NOMO-1 (cell line): ENCODE results near the gene UBXN2A.
A peak's percentile ranks its signal among the peaks of the same experiment; 100 is the strongest.
"Not testable (repeated sequence)": the region's sequence is repeated elsewhere in the genome, so short reads cannot be mapped to it uniquely, and the experiment has no call there.

Experiments used
- DNase-seq, 2 experiments: peaks; one replicate each; lab custom pipeline; 2025; ENCODE audit not compliant: unreplicated experiment in 2 of 2; lab: John Stamatoyannopoulos, UW

UBXN2A gene

DNA sequence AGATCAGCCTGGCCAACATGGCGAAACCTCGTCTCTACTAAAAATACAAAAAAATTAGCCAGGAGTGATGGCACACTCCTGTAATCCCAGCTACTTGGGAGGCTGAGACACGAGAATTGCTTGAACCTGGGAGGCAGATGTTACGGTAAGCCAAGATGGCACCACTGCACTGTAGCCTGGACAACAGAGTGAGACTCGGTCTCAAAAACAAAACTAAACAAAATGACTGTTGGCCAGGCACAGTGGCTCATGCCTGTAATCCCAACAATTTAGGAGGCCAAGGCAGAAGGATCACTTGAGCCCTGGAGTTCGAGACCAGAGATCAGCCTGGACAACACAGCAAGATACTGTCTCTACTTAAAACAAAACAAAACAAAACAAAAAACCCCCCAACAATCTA, 102.9 kb downstream of the UBXN2A start:
- DNase-seq, result not testable (repeated sequence)

DNA sequence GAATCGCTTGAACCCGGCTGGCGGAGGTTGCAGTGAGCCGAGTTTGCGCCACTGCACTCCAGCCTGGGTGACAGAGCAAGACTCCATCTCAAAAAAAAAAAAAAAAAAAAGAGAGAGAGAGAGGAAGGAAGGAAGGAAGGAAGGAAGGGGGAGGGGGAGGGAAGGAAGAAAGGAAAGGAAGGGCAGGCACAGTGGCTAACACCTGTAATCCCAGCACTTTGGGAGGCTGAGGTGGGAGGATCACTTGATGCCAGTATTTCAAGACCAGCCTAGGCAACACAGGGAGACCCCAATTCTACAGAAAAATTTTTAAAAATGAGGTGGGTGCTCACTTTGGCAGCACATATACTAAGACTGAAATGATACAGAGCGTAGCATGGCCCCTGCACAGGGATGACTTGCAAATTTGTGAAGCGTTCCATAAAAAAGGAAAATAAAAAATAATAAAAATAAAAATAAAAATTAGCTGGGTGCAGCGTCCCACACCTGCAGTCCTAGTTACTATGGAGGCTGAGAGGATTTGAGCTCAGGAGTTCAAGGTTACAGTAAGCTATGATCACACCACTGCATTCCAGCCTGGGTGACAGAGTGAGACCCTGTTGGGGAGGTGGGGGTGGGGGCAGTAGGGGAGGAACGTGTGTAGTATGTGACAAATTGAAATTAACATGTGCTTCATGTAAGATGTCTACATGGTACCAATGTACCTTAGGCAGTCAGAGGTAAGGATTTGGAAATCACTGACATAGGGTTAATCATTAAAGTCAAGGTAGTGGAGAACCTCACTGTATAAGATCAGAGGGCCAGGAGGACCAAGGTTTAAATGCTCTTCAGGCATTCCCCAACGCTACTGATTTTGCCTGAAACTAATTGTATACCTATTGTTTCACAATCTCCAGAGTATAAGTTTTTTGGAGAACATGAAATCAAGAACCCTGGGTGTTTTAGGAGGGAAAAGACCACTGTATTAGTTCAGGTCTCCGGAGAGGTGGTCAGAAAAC, 105.5 kb downstream of the UBXN2A start:
- no peak for DNase-seq

DNA sequence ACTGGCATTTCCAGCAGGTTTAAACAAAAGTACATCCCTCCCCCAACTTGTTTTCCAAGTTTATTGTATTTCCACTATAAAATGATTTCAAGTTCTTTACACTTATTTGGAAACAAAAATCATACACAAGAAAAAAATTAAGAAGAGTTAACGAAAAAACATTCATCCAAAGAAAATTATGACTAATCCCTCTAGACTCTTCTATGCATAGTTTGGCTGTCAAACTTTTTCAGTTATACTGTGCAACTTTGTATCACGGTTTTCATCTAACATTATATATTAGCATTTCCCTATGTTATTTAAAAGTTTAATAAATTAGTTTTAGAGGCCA, 106.3 kb downstream of the UBXN2A start:
- DNase-seq, result no peak

DNA sequence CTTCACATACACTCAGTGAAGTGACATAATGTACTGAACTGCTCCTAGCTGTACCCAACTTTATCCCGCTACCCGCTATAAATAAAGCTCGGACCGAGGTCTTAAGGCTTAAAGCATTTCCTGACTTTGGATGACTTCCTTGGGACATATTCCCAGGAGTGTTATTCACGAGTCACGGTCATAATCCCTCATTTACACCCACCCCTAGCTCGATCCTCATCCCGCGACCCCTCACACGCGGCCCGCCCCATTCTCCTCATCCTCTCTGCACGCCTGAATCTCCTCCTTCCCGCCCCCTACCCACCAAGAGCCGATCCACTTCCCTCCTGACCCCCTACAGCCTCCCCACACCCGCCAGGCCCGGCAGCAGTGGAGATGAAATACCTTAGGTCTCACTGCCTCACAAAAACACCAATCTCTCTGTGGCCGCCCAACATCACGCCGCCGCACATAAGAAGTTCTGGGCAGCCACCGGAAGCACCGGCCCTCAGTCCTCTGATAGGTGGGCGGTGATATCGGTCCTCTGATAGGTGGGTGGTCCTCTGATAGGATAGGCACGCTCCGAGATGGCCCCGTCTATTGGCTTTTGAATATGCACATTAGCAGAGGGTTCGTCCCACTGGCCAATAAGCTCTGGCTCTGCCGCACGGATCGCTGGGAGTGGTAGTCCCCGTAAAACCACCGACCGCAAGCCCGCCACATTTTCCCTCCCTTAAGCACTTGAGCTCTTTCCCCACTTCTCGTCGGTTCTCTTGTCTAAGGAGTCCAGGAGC, 106.9 kb downstream of the UBXN2A start, which contains the start of gene WDCP:
WDCP (minus strand) TSS at position 462 of the 773 bp plus-strand sequence. CDS start 7,897 bp downstream, outside the sequence.
- peak; percentile 97 to 99 for DNase-seq

DNA sequence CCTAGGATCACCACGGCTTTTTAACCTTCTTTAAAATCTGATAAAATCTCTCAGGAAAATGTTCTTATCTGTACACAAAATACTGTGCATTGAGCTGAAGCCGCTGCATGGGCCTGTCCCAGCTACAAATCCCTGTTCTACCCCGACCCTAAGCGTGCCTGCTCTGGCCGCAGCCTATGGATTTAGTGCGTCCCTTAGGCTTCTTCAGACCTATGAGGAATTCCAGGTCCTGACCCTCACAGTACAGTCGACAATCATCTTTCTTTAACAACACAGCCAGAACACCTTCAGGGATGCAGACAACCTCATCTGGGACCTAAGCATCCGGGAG, 107.4 kb downstream of the UBXN2A start:
- DNase-seq, result no peak

DNA sequence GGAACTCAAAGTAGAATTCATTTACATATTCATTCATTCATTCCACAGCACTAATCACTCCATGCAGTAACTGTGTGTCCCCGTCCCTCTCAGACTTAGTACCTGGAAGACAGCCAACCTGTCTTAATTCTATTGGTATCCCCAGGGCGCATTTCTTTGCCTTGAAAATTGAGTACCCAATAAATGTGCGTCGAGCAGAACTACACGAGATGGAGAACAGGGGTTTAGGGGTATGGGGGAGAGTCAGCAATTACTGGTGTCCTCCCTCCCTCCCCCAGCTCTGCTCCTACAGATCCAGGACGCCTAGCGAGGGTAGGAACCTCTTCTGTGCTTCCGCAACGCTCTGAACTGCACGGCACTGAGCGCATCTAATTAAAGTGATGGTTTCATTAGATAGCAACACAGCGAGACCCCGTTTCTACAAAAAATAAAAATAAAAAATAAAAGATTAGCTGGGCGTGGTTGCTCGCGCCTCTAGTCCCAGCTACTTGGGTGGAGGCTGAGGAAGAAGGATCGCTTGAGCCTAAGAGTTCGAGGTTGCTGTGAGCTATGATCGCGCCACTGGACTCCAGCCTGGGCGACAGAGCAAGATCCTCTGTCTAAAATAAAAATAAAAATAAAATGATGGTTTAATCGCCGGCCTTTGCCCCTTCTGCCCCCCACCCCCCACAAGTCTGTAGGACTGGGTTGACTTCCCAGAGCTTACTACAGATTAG, 108.7 kb downstream of the UBXN2A start:
- no peak for DNase-seq

DNA sequence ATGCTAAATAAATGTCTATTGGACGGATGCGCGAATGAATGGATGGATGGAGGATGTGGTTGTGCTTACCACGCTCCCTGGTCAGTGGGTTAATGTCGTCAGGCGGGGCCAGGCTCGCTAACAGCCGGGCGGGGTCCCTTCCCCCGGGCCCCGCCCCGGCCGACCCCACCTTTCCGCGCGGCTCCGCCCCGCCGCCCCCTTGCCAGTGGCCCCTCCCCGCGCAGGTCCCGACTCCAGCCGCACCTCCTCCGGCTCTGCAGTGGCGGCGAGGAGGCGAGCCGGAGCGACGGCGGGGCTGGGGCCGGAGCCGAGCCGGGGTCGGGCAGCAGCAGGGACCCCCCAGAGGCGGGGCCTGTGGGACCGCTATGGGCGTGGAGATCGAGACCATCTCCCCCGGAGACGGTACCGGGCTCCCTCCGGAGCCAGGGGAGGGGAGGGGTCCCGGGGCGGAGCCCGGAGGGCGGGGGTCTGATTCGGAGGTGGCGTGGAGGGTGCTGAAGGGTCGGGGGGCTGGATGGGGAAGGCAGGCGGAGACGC, 109.3 kb downstream of the UBXN2A start, which contains the start of gene FKBP1B:
FKBP1B (plus strand) TSS at position 257 of the 537 bp plus-strand sequence; CDS start at position 366, 109 bp downstream.
- DNase-seq, result no peak

DNA sequence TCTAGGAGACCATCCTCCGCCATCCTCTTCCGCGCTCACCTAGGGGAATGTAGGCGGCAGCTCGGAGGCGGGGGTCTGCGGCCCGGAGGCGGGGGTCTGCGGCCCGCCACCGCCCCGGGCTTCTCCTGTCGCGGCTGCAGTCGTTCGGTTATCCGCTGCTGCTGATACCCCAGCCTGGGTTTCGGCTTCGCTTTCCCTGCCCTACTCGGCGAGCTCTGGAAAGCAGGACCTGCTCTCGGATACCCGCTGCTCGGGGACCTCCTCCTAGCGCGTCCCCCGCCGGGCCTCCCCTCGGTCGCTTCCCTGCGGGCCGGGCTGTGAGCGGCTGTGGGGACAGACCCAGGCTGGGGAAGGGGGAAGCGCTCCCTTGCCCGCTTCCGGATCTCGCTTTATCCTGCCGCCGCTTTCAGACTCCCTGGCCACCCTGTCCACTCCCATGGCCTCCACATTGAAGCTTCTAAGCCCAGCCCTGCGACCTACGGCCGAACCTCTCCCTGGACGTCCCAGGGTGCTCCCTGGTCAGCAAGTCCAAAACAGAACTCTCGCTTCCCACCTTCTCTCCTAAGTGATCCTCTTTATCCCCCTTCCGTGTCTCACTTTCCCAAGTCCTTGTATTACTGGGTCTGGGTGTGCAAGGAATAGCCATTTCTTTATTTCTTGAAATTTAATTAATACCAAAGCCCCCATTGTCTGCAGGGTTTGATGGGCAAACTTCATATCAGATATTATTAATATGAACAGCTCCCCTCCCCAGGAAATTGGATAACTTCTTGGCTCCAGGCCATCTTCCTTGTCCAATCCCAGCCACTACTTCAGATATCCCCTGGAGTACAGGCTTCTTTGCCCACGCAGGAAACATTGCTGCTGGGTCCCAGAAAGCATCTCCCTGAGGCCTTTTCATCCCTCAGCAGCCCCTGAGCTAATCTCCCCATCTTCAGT, 110.0 kb downstream of the UBXN2A start:
- DNase-seq, result no peak

DNA sequence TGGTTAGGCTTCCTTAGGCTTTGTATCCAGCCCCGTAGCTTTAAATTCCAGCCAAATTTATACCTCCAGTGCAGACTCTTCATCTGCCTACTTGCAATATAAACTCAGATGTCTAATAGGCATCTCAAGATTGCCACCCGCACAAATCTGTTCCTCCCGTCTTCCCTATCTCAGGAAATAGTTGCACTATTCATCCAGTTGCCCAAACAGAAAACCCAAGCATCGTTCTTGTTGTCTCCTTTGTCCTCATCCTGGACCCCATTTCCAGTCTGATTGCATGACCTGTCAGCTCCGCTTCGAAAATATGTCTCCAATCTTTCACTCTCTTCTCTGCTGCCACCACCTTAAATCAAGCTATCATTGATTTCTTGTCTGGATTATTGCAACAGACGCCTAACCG, 111.6 kb downstream of the UBXN2A start:
- DNase-seq, result no peak

DNA sequence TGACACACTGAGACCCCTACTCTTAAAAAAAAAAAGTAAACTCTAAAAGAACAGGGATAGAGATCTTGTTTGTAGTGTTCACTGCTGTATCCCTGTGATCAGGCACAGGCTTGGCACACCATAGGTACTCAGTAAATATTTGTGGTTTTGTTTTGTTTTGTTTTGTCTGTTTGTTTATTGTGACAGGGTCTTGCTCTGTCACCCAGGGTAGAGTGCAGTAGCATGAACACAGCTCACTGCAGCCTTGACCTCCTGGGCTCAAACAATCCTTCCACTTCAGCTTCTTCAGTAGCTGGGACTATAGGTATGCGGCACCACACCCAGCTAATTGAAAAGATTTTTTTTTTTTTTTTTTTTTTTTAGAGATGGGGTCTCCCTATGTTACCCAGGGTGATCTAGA, 112.7 kb downstream of the UBXN2A start:
- no peak for DNase-seq
